ENCODE data around the gene TMUB2.
A peak's percentile ranks its signal among the peaks of the same experiment; 100 is the strongest.

The TMUB2 gene

DNA sequence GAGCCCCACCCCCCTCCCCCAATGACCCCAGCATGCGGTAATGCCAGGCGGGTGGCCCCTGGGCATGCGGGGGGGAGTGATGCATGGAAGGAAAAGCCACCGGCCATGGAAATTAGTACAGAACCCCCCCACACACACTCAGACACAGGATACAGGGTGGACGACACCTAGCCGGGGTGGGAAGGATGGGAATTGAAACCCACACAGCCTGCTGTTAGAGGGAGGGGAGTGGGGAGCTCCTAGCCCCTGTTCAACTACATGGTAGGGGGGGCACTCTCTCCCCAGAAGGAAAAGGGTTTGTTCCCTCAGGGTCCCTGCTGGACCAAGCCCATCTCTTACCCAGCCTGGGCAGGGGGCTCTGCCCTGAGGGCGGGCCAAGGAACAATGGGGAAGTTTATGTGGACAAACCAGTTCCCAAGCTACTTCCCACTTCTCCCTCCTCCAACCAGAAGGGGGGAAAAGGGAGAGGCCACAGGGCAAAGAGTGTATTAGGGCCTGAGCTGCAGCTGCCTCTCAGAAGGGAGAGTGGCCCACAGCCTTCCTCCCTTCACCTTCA lies 5.2 kb downstream of the TMUB2 start:
- H3K4me3 ChIP-seq (ENCODE audit: low read length in 2 of 2) = no peak overlapping the region
- peaks cover 15 to 25% of the 10 kb centered on the region in 2 donors for H3K4me1 ChIP-seq (ENCODE audit: control insufficient read depth in 2 of 2, insufficient read depth in 2 of 2, low read length in 2 of 2)
- no peaks in the 10 kb centered on the region for H3K27me3 ChIP-seq (ENCODE audit: control insufficient read depth in 2 of 2, insufficient read depth in 2 of 2, low read length in 2 of 2)
- H3K27ac ChIP-seq (ENCODE audit: low read depth in 2 of 2, low read length in 2 of 2) = peak overlapping the region; percentile 59 to 66
- H3K9me3 ChIP-seq (ENCODE audit: control insufficient read depth in 2 of 2, low read length in 2 of 2) = no peaks in the 10 kb centered on the region
- peak overlapping the region; percentile 32 to 49 for H3K9ac ChIP-seq (ENCODE audit: low read depth in 1 of 2, low read length in 2 of 2)
- H3K36me3 ChIP-seq (ENCODE audit: control insufficient read depth in 2 of 2, insufficient read depth in 2 of 2, low read length in 2 of 2) = peaks cover 44 to 56% of the 10 kb centered on the region in 2 donors

DNA sequence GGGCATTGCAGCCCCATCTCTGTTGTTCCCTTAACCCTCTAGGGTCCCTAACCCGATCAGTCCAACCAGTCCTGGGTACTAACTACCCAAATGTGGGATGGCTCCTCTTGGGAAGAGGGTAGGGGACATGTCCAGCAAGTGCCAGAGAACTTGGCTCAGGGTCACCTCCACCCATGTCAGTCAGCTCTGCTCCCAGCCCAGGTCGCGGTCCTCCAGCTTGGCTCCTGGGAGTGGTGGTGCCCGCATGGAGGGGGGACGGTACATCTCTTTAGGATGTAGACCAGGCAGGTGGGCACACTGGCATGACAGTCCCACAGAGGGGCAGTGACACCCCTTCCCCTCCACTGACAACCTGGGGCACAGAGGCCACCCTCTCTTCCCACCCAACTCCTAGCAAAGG lies 6.0 kb downstream of the TMUB2 start:
- H3K36me3 ChIP-seq (ENCODE audit: control insufficient read depth in 2 of 2, insufficient read depth in 2 of 2, low read length in 2 of 2) = peaks cover 50 to 63% of the 10 kb centered on the region in 2 donors
- H3K9ac ChIP-seq (ENCODE audit: low read depth in 1 of 2, low read length in 2 of 2) = peak overlapping the region; percentile 32 to 49
- peaks cover 15 to 21% of the 10 kb centered on the region in 2 donors for H3K4me1 ChIP-seq (ENCODE audit: control insufficient read depth in 2 of 2, insufficient read depth in 2 of 2, low read length in 2 of 2)
- H3K9me3 ChIP-seq (ENCODE audit: control insufficient read depth in 2 of 2, low read length in 2 of 2) = no peaks in the 10 kb centered on the region
- no peaks in the 10 kb centered on the region for H3K27me3 ChIP-seq (ENCODE audit: control insufficient read depth in 2 of 2, insufficient read depth in 2 of 2, low read length in 2 of 2)
- H3K27ac ChIP-seq (ENCODE audit: low read depth in 2 of 2, low read length in 2 of 2) = peak overlapping the region; percentile 59 to 66
- H3K4me3 ChIP-seq (ENCODE audit: low read length in 2 of 2) = no peak overlapping the region

GRCh38 chr17:44193326-44194084 lies 6.7 kb downstream of the TMUB2 start:
- peaks cover 18 to 22% of the 10 kb centered on the region in 2 donors for H3K4me1 ChIP-seq (ENCODE audit: control insufficient read depth in 2 of 2, insufficient read depth in 2 of 2, low read length in 2 of 2)
- H3K27ac ChIP-seq (ENCODE audit: low read depth in 2 of 2, low read length in 2 of 2) = no peak overlapping the region

GRCh38 chr17:44197107-44197506 lies 10.3 kb downstream of the TMUB2 start:
- Histone ChIP-seq H3K9ac (ENCODE audit: low read depth in 1 of 2, low read length in 2 of 2) (no peak overlapping the region), H3K4me1 (ENCODE audit: control insufficient read depth in 2 of 2, insufficient read depth in 2 of 2, low read length in 2 of 2) (peaks cover 24 to 26% of the 10 kb centered on the region in 2 donors), H3K4me3 (ENCODE audit: low read length in 2 of 2) (no peak overlapping the region), H3K9me3 (ENCODE audit: control insufficient read depth in 2 of 2, low read length in 2 of 2) (no peaks in the 10 kb centered on the region), H3K27me3 (ENCODE audit: control insufficient read depth in 2 of 2, insufficient read depth in 2 of 2, low read length in 2 of 2) (no peaks in the 10 kb centered on the region), H3K36me3 (ENCODE audit: control insufficient read depth in 2 of 2, insufficient read depth in 2 of 2, low read length in 2 of 2) (peaks cover 31 to 40% of the 10 kb centered on the region in 2 donors), H3K27ac (ENCODE audit: low read depth in 2 of 2, low read length in 2 of 2) (no peak overlapping the region)

More at GRCh38 chr17:44193326-44194084, 6.7 kb downstream of the TMUB2 start:
- H3K4me3 ChIP-seq (ENCODE audit: low read length in 2 of 2) = no peak overlapping the region
- no peaks in the 10 kb centered on the region for H3K27me3 ChIP-seq (ENCODE audit: control insufficient read depth in 2 of 2, insufficient read depth in 2 of 2, low read length in 2 of 2)
- peaks cover 50 to 63% of the 10 kb centered on the region in 2 donors for H3K36me3 ChIP-seq (ENCODE audit: control insufficient read depth in 2 of 2, insufficient read depth in 2 of 2, low read length in 2 of 2)
- no peak overlapping the region for H3K9ac ChIP-seq (ENCODE audit: low read depth in 1 of 2, low read length in 2 of 2)
- no peaks in the 10 kb centered on the region for H3K9me3 ChIP-seq (ENCODE audit: control insufficient read depth in 2 of 2, low read length in 2 of 2)

DNA sequence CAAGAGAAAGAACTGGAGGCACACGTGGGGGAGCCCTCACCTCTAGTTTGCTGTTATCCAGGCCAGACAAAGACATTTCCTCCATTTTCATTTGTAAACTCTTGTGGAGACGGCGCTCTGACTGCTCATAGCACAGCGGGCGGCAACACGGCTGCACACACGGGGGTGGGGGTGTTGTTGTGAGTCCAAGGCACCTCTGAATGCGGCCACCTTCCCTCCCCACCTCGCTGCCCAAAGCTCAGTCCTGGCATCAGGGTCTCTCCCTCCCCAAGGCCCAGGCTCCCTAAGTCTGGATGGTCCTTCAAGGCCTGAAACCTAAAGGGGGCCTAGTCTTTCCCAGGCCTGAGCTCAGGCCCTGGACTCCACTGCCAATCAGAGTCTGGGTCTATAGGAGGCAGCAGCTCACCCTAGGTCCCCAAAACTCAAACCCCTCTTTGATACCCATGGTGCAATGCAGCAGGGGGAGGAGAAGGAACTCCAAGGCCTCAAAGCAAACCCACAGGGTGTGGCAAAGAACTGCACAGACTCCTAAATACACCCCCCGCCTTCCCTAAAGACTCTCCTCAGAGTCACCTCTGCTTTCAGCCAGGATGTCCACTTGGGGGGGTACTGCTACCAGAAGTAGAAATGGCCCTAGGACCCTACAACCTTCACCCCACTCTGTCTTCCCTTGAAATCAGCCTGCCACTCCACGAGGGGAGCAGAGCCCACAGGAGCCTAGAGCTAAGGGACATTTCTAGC lies 11.4 kb downstream of the TMUB2 start:
- H3K9me3 ChIP-seq (ENCODE audit: control insufficient read depth in 2 of 2, low read length in 2 of 2) = no peaks in the 10 kb centered on the region
- H3K27ac ChIP-seq (ENCODE audit: low read depth in 2 of 2, low read length in 2 of 2) = peak overlapping the region; percentile 94 to 97
- H3K9ac ChIP-seq (ENCODE audit: low read depth in 1 of 2, low read length in 2 of 2) = peak overlapping the region; percentile 89
- peaks cover 14 to 18% of the 10 kb centered on the region in 2 donors for H3K4me1 ChIP-seq (ENCODE audit: control insufficient read depth in 2 of 2, insufficient read depth in 2 of 2, low read length in 2 of 2)
- no peaks in the 10 kb centered on the region for H3K27me3 ChIP-seq (ENCODE audit: control insufficient read depth in 2 of 2, insufficient read depth in 2 of 2, low read length in 2 of 2)
- H3K4me3 ChIP-seq (ENCODE audit: low read length in 2 of 2) = peak overlapping the region; percentile 77 to 82
- peaks cover 31 to 38% of the 10 kb centered on the region in 2 donors for H3K36me3 ChIP-seq (ENCODE audit: control insufficient read depth in 2 of 2, insufficient read depth in 2 of 2, low read length in 2 of 2)

- peak overlapping the region; percentile 89 for H3K9ac ChIP-seq (ENCODE audit: low read depth in 1 of 2, low read length in 2 of 2)
- H3K4me1 ChIP-seq (ENCODE audit: control insufficient read depth in 2 of 2, insufficient read depth in 2 of 2, low read length in 2 of 2) = peaks cover 20 to 21% of the 10 kb centered on the region in 2 donors
- H3K27me3 ChIP-seq (ENCODE audit: control insufficient read depth in 2 of 2, insufficient read depth in 2 of 2, low read length in 2 of 2) = no peaks in the 10 kb centered on the region
- H3K4me3 ChIP-seq (ENCODE audit: low read length in 2 of 2) = peak overlapping the region; percentile 77 to 82
- no peaks in the 10 kb centered on the region for H3K9me3 ChIP-seq (ENCODE audit: control insufficient read depth in 2 of 2, low read length in 2 of 2)
- H3K27ac ChIP-seq (ENCODE audit: low read depth in 2 of 2, low read length in 2 of 2) = peak overlapping the region; percentile 94 to 97
- H3K36me3 ChIP-seq (ENCODE audit: control insufficient read depth in 2 of 2, insufficient read depth in 2 of 2, low read length in 2 of 2) = peaks cover 30% of the 10 kb centered on the region in 2 donors
These were observed 12.2 kb downstream of the TMUB2 start for GRCh38 chr17:44198721-44199552.

- Histone ChIP-seq H3K27me3 (ENCODE audit: control insufficient read depth in 2 of 2, insufficient read depth in 2 of 2, low read length in 2 of 2) (no peaks in the 10 kb centered on the region), H3K4me1 (ENCODE audit: control insufficient read depth in 2 of 2, insufficient read depth in 2 of 2, low read length in 2 of 2) (peaks cover 21 to 26% of the 10 kb centered on the region in 2 donors), H3K9me3 (ENCODE audit: control insufficient read depth in 2 of 2, low read length in 2 of 2) (no peaks in the 10 kb centered on the region), H3K36me3 (ENCODE audit: control insufficient read depth in 2 of 2, insufficient read depth in 2 of 2, low read length in 2 of 2) (peaks cover 21% of the 10 kb centered on the region in 2 donors), H3K4me3 (ENCODE audit: low read length in 2 of 2) (peak within 1 kb of the TSS; percentile 85 to 90), H3K9ac (ENCODE audit: low read depth in 1 of 2, low read length in 2 of 2) (peak within 1 kb of the TSS; percentile 95 to 96), H3K27ac (ENCODE audit: low read depth in 2 of 2, low read length in 2 of 2) (peak within 1 kb of the TSS; percentile 94 to 97)
These were observed 13.0 kb downstream of the TMUB2 start, which contains the start of gene ATXN7L3 for GRCh38 chr17:44199553-44200477. TSS of gene ATXN7L3 (minus strand) at chr17:44199884. CDS start at chr17:44198070, 1,814 bp downstream.

DNA sequence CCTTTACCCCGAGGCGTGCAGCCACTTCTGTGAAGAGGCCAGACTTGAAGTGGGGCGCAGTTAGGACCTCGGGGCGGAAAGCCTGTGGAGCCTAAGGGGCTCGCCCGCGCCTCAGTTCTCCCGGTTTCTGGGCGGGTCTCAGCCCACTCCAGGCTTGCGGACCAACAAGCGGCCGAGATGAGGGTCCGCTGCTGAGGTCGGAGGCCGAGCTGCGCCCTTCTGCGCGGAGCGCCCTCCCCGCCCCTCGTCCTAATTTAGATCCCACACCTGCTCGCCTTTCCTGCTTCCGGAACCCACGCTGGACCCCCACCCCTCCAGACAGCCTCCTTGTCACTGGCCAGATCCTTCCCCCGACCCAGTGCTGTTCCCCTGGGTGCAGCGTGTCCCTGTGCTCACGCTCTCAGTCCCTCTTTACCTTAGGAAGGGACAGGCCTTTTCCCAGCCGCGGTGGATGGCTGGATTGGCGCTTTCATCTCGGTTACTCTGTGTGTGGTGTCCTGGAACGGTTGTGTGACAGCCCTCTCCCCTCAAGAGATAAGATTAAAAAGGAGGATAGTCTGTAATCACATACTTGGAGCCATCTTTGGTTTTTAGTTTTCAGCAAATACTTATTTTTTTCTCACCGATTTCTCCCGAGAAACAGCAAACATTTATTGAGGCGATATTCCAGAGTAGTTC lies 13.8 kb downstream of the TMUB2 start:
- H3K9ac ChIP-seq (ENCODE audit: low read depth in 1 of 2, low read length in 2 of 2) = peak overlapping the region; percentile 95 to 96
- peaks cover 21 to 26% of the 10 kb centered on the region in 2 donors for H3K4me1 ChIP-seq (ENCODE audit: control insufficient read depth in 2 of 2, insufficient read depth in 2 of 2, low read length in 2 of 2)
- peak overlapping the region; percentile 85 to 90 for H3K4me3 ChIP-seq (ENCODE audit: low read length in 2 of 2)
- H3K9me3 ChIP-seq (ENCODE audit: control insufficient read depth in 2 of 2, low read length in 2 of 2) = no peaks in the 10 kb centered on the region
- peaks cover 13% of the 10 kb centered on the region in 2 donors for H3K36me3 ChIP-seq (ENCODE audit: control insufficient read depth in 2 of 2, insufficient read depth in 2 of 2, low read length in 2 of 2)
- H3K27ac ChIP-seq (ENCODE audit: low read depth in 2 of 2, low read length in 2 of 2) = peak overlapping the region; percentile 88 to 95
- H3K27me3 ChIP-seq (ENCODE audit: control insufficient read depth in 2 of 2, insufficient read depth in 2 of 2, low read length in 2 of 2) = no peaks in the 10 kb centered on the region
